Measurements from ENCODE around the gene EPHB3. TPM values are rescaled to one million over a fixed set of nuclear protein-coding genes. Genes with fewer than 3 reads are reported as not detected.

Gene EPHB3
- total RNA-seq, 1 donor from 2014 or later, result 1.2 TPM

DNA sequence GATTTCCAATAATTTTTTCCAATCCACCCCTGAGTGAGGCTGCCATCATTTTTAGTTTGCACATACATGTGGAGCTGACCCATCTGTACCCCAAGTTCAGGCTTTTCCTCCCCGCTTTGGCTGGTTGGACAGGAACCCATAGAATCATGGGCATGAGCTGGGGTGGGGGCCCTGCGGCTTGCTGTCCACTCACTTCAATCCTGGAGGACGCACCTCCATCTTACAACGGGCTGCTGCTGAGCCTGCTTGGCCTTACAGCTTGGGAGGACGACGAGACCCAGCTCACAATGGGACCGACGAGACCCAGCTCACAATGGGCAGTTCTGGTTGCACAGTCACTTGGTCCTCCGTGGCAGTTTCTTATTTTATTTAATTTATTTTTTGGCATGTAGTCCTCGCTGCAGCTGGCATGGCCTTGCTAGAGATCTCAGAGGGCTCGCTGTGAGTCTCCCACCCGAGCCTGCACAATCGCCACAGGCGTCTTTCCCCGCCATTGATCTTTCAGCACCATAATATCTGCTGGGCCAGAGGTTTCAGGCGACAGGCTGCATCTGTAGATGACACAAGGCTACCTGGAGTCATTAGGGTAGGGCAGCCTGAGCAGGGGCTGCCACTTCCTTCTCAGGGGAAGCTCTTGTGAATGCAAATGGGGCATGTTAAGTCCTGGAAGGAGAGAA, 19.6 kb upstream of the EPHB3 start:
- no peak for DNase-seq (ENCODE audit: low spot score in 2 of 2)
- Histone ChIP-seq H3K27me3 (no peaks in the 10 kb centered on the region), H3K4me3 (no peak overlapping the region), H3K27ac (no peak overlapping the region), H3K4me1 (no peaks in the 10 kb centered on the region), H3K36me3 (no peaks in the 10 kb centered on the region), H3K9me3 (no peaks in the 10 kb centered on the region)
- intact Hi-C loops (cut with DNase I), result loop anchor here (5.0 kb wide), 2 partner anchors 125 to 255 kb away; no protein-coding TSS in a partner anchor
- TF ChIP-seq, protein P1, sequence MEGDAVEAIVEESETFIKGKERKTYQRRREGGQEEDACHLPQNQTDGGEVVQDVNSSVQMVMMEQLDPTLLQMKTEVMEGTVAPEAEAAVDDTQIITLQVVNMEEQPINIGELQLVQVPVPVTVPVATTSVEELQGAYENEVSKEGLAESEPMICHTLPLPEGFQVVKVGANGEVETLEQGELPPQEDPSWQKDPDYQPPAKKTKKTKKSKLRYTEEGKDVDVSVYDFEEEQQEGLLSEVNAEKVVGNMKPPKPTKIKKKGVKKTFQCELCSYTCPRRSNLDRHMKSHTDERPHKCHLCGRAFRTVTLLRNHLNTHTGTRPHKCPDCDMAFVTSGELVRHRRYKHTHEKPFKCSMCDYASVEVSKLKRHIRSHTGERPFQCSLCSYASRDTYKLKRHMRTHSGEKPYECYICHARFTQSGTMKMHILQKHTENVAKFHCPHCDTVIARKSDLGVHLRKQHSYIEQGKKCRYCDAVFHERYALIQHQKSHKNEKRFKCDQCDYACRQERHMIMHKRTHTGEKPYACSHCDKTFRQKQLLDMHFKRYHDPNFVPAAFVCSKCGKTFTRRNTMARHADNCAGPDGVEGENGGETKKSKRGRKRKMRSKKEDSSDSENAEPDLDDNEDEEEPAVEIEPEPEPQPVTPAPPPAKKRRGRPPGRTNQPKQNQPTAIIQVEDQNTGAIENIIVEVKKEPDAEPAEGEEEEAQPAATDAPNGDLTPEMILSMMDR (IDR thresholded peaks at IDR 0.05), result no peak

DNA sequence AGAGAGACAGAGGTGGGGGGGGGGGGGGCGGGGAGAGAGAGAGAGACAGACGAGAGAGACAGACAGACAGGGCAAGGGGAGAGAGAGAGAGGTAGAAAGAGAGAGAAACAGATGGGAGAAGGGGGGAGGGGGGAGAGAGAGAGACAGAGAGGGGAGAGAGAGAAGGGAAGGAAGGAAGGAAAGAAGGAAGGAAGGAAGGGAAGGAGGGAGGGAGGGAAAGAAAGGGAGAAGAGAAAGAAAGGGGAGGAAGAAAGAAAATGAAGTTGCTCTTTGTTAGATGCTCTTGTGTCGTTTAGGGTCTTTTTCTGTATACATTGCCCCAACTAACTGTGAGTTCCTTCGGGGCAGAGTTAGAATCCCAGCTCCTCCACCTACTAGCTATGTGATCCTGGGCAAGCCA, 19.0 kb upstream of the EPHB3 start:
- TF ChIP-seq, protein P1 (IDR thresholded peaks at IDR 0.05), result no peak
- intact Hi-C loops (cut with DNase I), result loop anchor here (5.0 kb wide), 2 partner anchors 125 to 255 kb away; no protein-coding TSS in a partner anchor
- Histone ChIP-seq H3K9me3 (no peaks in the 10 kb centered on the region), H3K27ac (no peak overlapping the region), H3K36me3 (no peaks in the 10 kb centered on the region), H3K4me3 (no peak overlapping the region), H3K27me3 (no peaks in the 10 kb centered on the region), H3K4me1 (no peaks in the 10 kb centered on the region)
- no peak for DNase-seq (ENCODE audit: low spot score in 2 of 2)

DNA sequence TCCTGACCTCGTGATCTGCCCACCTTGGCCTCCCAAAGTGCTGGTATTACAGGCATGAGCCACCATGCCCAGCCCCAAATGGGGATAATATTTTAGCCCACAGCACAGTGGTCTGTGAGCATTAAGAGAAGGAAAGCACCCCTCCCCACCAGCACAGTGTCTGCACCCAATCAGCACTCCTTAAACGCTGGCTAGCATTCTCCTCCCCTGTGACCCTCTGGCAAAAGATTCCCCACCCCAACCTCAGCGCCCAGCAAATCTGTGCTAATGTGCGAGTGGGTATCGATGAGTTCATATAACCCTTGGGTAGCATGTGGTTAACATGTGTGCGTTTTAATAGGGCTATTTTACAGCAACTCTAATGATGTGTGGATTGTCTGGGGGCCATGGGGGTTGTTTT, 18.3 kb upstream of the EPHB3 start:
- TF ChIP-seq, protein P1 (IDR thresholded peaks at IDR 0.05), result no peak
- Histone ChIP-seq H3K4me1 (no peaks in the 10 kb centered on the region), H3K36me3 (no peaks in the 10 kb centered on the region), H3K27ac (no peak overlapping the region), H3K9me3 (no peaks in the 10 kb centered on the region), H3K27me3 (no peaks in the 10 kb centered on the region), H3K4me3 (no peak overlapping the region)
- intact Hi-C loops (cut with DNase I), result loop anchor here (1.0 to 5.0 kb wide), 3 partner anchors 126 to 256 kb away; no protein-coding TSS in a partner anchor
- DNase-seq (ENCODE audit: low spot score in 2 of 2), result peak in 1 of 2 donors; percentile 55

DNA sequence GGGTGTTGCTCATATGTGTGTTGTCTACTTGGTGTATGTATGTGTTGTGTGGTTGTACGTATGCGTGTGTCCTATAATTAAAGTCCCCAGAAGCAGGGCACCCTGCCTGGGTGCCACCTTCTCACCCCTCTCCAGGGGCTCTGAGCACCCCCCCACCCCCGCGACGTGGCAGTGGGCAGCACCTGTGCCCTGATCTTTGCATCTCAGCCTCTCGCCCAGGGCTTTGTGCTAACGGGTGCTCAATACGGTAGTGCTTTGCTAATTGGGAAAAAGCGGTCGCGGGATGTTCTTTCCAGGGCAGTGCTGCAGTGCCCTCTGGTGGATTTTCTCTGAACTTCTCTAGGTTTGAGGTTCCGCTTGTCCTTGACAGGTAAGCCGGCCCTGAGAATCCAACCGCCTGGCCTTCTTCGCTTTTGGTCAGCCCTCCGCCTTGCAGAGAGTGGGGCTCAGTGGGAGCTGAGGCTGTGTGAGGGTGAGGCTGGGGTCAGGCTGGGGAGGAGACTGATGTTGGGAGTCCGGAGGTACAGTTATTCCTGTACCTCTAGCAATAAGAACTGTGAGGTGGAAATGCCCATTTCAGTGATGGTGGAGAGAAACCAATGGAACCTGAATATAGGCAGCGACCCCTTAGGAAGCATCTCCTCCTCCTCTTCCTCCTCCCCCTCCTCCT, 17.6 kb upstream of the EPHB3 start:
- Histone ChIP-seq H3K4me1 (no peaks in the 10 kb centered on the region), H3K9me3 (no peaks in the 10 kb centered on the region), H3K27me3 (no peaks in the 10 kb centered on the region), H3K4me3 (no peak overlapping the region), H3K36me3 (no peaks in the 10 kb centered on the region), H3K27ac (no peak overlapping the region)
- DNase-seq (ENCODE audit: low spot score in 2 of 2), result peak in 1 of 2 donors; percentile 85
- TF ChIP-seq, protein P1 (IDR thresholded peaks at IDR 0.05), result peak; percentile 83 to 95 (median 87)
- intact Hi-C loops (cut with DNase I), result loop anchor here (1.0 to 5.0 kb wide), 3 partner anchors 127 to 257 kb away; no protein-coding TSS in a partner anchor

DNA sequence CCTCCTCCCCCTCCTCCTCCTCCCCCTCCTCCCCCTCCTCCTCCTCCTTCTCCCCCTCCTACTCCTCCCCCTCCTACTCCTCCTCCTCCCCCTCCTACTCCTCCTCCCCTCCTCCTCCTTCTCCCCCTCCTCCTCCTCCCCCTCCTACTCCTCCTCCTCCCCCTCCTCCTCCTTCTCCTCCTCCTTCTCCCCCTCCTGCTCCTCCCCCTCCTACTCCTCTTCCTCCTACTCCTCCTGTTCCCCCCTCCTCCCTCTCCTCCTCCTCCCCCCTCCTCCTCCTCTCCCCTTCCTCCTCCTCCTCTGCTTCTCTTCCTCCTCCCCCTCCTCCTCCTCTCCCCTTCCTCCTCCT, 17.1 kb upstream of the EPHB3 start:
- H3K27ac ChIP-seq, result no peak overlapping the region
- intact Hi-C loops (cut with DNase I), result loop anchor here (5.0 kb wide), 2 partner anchors 127 to 257 kb away; no protein-coding TSS in a partner anchor
- DNase-seq (ENCODE audit: low spot score in 2 of 2), result no peak
- no peaks in the 10 kb centered on the region for H3K27me3 ChIP-seq
- TF ChIP-seq, protein P1 (IDR thresholded peaks at IDR 0.05), result no peak
- H3K9me3 ChIP-seq, result no peaks in the 10 kb centered on the region
- no peaks in the 10 kb centered on the region for H3K36me3 ChIP-seq
- no peak overlapping the region for H3K4me3 ChIP-seq
- no peaks in the 10 kb centered on the region for H3K4me1 ChIP-seq

Measured in ascending aorta (tissue), 2 donors.